WI38 (cell line): ENCODE results near the gene ODAD3.

Source experiments
- H3K4me3 ChIP-seq: 2 replicates; pipeline ENCODE4 v1.5.1; 2011; ENCODE audit warnings: low read depth, mild to moderate bottlenecking, control low read depth, low read length
- CTCF ChIP-seq: IDR thresholded peaks from 2 replicates; pipeline ENCODE4 v1.5.1; 2012; ENCODE audit warnings: low read depth, mild to moderate bottlenecking, control low read depth, low read length

ODAD3 gene

GRCh38 chr19:11390933-11391680 lies 43.8 kb downstream of the ODAD3 start:
- H3K4me3 ChIP-seq, result no peak overlapping the region
- TF ChIP-seq CTCF, result no peak

- no peak overlapping the region for H3K4me3 ChIP-seq
- no peak for TF ChIP-seq CTCF
These were observed 44.6 kb downstream of the ODAD3 start for GRCh38 chr19:11390359-11390758.

DNA sequence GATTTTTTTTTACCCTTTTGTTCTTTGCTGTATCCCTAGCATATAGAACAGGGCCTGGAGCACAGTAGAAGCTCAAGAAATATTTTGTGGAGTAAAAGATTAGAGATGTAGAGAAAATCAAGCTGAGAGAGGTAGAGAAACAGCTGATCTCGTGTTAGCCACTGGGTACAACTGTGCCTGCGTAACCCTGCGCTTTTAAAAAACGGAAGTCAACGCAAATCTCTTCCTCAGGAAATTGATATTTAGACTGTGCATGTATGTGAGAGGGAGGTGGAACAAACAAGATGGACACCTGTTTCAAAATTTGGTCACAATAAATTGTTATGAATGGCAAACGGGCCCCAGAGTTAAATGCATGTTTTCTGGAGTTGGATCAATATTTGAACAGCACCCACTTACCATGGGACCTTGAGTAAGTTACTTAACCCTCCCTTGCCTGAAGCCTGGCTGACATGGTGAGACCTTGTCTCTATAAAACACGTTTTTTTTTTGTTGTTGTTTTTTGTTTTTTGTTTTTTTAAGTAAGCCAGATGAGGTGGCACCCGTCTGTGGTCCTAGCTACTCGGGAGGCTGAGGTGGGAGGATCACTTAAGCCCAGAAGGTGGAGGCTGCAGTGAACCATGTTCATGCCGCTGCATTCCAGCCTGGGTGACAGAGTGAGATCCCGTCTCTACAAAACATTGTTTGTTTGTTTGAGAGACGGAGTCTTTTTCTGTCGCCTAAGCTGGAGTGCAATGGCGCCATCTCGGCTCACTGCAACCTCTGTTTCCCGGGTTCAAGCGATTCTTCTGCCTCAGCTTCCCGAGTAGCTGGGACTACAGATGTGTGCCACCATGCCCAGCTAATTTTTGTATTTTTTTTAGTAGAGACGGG lies 47.5 kb downstream of the ODAD3 start:
- H3K4me3 ChIP-seq, result no peak overlapping the region
- no peak for TF ChIP-seq CTCF

GRCh38 chr19:11384778-11385129 lies 50.2 kb downstream of the ODAD3 start:
- TF ChIP-seq CTCF, result no peak
- no peak overlapping the region for H3K4me3 ChIP-seq

GRCh38 chr19:11383706-11384048 lies 51.2 kb downstream of the ODAD3 start:
- no peak for TF ChIP-seq CTCF
- H3K4me3 ChIP-seq, result no peak overlapping the region; the same call in 1 of the 2 replicates

- H3K4me3 ChIP-seq, result peak overlapping the region; percentile 30
- TF ChIP-seq CTCF, result peak; percentile 61
These were observed 51.8 kb downstream of the ODAD3 start for GRCh38 chr19:11382898-11383705.
